Motor neuron (in vitro differentiated cells): ENCODE data around the gene ZIC1. TPM values are rescaled to one million over a fixed set of nuclear protein-coding genes. Genes with fewer than 3 reads are reported as not detected.

Experiments used
- ATAC-seq, 8 experiments: fragments of 200-7000 bp; cut with Tn5 transposase; replicated peaks in 6 of 8; 2 replicates each; pipeline ENCODE4 v1.8.0; 2021; ENCODE audit warnings: mild to moderate bottlenecking in 8 of 8, moderate library complexity in 8 of 8
- H3K27ac ChIP-seq, 2 donors: fragments of 250-450 bp; sonication (Bioruptor Pico); 2 replicates each; pipeline ENCODE4 v1.9.0; 2021; ENCODE audit warnings: antibody characterized with exemption in 2 of 2, mild to moderate bottlenecking in 2 of 2, moderate library complexity in 1 of 2
- H3K4me1 ChIP-seq, 2 donors: fragments of 250-450 bp; sonication (Bioruptor Pico); replicated peaks in 1 of 2; 2 replicates each; pipeline ENCODE4 v1.6.1; 2021; ENCODE audit warnings: antibody characterized with exemption in 2 of 2, mild to moderate bottlenecking in 2 of 2, moderate library complexity in 1 of 2
- H3K4me3 ChIP-seq, 5 donors: fragments of 250-450 bp; sonication (Bioruptor Pico); 2 replicates each; pipeline ENCODE4 v1.9.0; 2021; ENCODE audit warnings: antibody characterized with exemption in 5 of 5, mild to moderate bottlenecking in 5 of 5, moderate library complexity in 4 of 5
- WGBS, 10 experiments: fragments of 450-650 bp; shearing (Covaris generic); methylation state at CpG; one replicate each; pipeline ENCODE4 v1.0.0; 2022; 5-methylcytosine and 5-hydroxymethylcytosine counted together
- in situ Hi-C, 9 experiments: fragments of 400-800 bp; cut with MboI; loops; one replicate each; pipeline ENCODE4 v1.15.0; 2021; ENCODE audit warnings: low sequenced_read_pairs in 9 of 9, low pct_unique_long_range_greater_than_20kb in 2 of 9; ENCODE audit not compliant: unreplicated experiment in 9 of 9
- total RNA-seq, 8 experiments: library from RNA; unstranded; fragments of 300-600 nt; gene quantifications; 2 replicates each; pipeline versions ENCODE4 v1.2.3 to v1.2.4, GENCODE V29; 2022

The ZIC1 gene
- total RNA-seq, 8 experiments from 2014 or later, result 1.4 to 172 (median 13.4) TPM

GRCh38 chr3:147424581-147425387 is 15.6 kb downstream of the ZIC1 start:
- WGBS, 10 experiments, result 0 to 96% (median 27%) methylated on average over 1 to 8 of the region's 14 CpGs
- in situ Hi-C loops, result loop anchor here in 2 of 9 experiments (25.0 kb wide), 2 partner anchors 188 to 663 kb away; no protein-coding TSS in a partner anchor
- H3K4me3 ChIP-seq, result no peak overlapping the region

GRCh38 chr3:147425388-147425850 is 16.3 kb downstream of the ZIC1 start:
- 0 to 82% (median 43%) methylated on average over 1 of the region's 1 CpG; no CpG with 5 or more reads in 1 of the 10 experiments for WGBS, 10 experiments
- Histone ChIP-seq H3K4me1 (peaks cover 0 to 2% of the 10 kb centered on the region in 2 donors), H3K4me3 (no peak overlapping the region), H3K27ac (no peak overlapping the region)
- ATAC-seq, result no peak
- in situ Hi-C loops, result no loop called here

More at GRCh38 chr3:147424581-147425387, 15.6 kb downstream of the ZIC1 start:
- no peak for ATAC-seq
- no peak overlapping the region for H3K27ac ChIP-seq
- H3K4me1 ChIP-seq, result peaks cover 0 to 2% of the 10 kb centered on the region in 2 donors

- Histone ChIP-seq H3K4me1 (peaks cover 0 to 2% of the 10 kb centered on the region in 2 donors), H3K4me3 (no peak overlapping the region), H3K27ac (no peak overlapping the region)
- no peak for ATAC-seq
- in situ Hi-C loops, result no loop called here
- 45 to 100% (median 88%) methylated on average over 1 to 2 of the region's 2 CpGs; no CpG with 5 or more reads in 1 of the 10 experiments for WGBS, 10 experiments
These were observed 17.8 kb downstream of the ZIC1 start for GRCh38 chr3:147426931-147427330.

- no peak for ATAC-seq
- in situ Hi-C loops, result no loop called here
- H3K4me1 ChIP-seq, result peaks cover 0 to 1% of the 10 kb centered on the region in 2 donors
- 67 to 100% (median 85%) methylated on average over 1 to 3 of the region's 3 CpGs; no CpG with 5 or more reads in 1 of the 10 experiments for WGBS, 10 experiments
- no peak overlapping the region for H3K4me3 ChIP-seq
- H3K27ac ChIP-seq, result no peak overlapping the region
These were observed 18.6 kb downstream of the ZIC1 start for GRCh38 chr3:147427746-147428145.

GRCh38 chr3:147428326-147428725 is 19.2 kb downstream of the ZIC1 start:
- no peak for ATAC-seq
- Histone ChIP-seq H3K4me1 (no peaks in the 10 kb centered on the region), H3K4me3 (no peak overlapping the region), H3K27ac (no peak overlapping the region)
- WGBS, 10 experiments, result 27 to 100% (median 83%) methylated on average over 1 of the region's 1 CpG; no CpG with 5 or more reads in 1 of the 10 experiments
- in situ Hi-C loops, result no loop called here

GRCh38 chr3:147428754-147429153 is 19.6 kb downstream of the ZIC1 start:
- no peak for ATAC-seq
- Histone ChIP-seq H3K4me3 (no peak overlapping the region), H3K27ac (no peak overlapping the region), H3K4me1 (no peaks in the 10 kb centered on the region)
- in situ Hi-C loops, result no loop called here
- WGBS, 10 experiments, result 84 to 100% (median 94%) methylated on average over 2 of the region's 2 CpGs; no CpG with 5 or more reads in 1 of the 10 experiments

- Histone ChIP-seq H3K27ac (no peak overlapping the region), H3K4me3 (no peak overlapping the region), H3K4me1 (no peaks in the 10 kb centered on the region)
- 20 to 98% (median 80%) methylated on average over 2 to 3 of the region's 3 CpGs; no CpG with 5 or more reads in 1 of the 10 experiments for WGBS, 10 experiments
- peak in 2 of 8 experiments; percentile 33 to 84 for ATAC-seq
- in situ Hi-C loops, result no loop called here
These were observed 22.6 kb downstream of the ZIC1 start for GRCh38 chr3:147431751-147432150.

- ATAC-seq, result no peak
- Histone ChIP-seq H3K4me3 (no peak overlapping the region), H3K4me1 (no peaks in the 10 kb centered on the region), H3K27ac (no peak overlapping the region)
- in situ Hi-C loops, result no loop called here
These were observed 38.1 kb downstream of the ZIC1 start for GRCh38 chr3:147447224-147447623.

GRCh38 chr3:147449669-147450068 is 40.5 kb downstream of the ZIC1 start:
- in situ Hi-C loops, result no loop called here
- ATAC-seq, result no peak
- Histone ChIP-seq H3K4me1 (no peaks in the 10 kb centered on the region), H3K27ac (no peak overlapping the region), H3K4me3 (no peak overlapping the region)
- WGBS, 10 experiments, result 5 to 94% (median 42%) methylated on average over 1 to 3 of the region's 3 CpGs

GRCh38 chr3:147458995-147459704 is 50.0 kb downstream of the ZIC1 start:
- ATAC-seq, result peak in 2 of 8 experiments; percentile 28 to 31
- WGBS, 10 experiments, result 78 to 100% (median 92%) methylated on average over 1 of the region's 1 CpG; no CpG with 5 or more reads in 5 of the 10 experiments
- H3K4me1 ChIP-seq, result no peaks in the 10 kb centered on the region
- no peak overlapping the region for H3K4me3 ChIP-seq
- no peak overlapping the region for H3K27ac ChIP-seq
- in situ Hi-C loops, result no loop called here

- 29 to 100% (median 67%) methylated on average over 1 of the region's 1 CpG; no CpG with 5 or more reads in 5 of the 10 experiments for WGBS, 10 experiments
- in situ Hi-C loops, result no loop called here
- Histone ChIP-seq H3K4me1 (no peaks in the 10 kb centered on the region), H3K27ac (no peak overlapping the region), H3K4me3 (no peak overlapping the region)
- no peak for ATAC-seq
These were observed 53.7 kb downstream of the ZIC1 start for GRCh38 chr3:147462856-147463255.
